Progenitor cell of endocrine pancreas (in vitro differentiated cells): Measurements from ENCODE around the gene IQCF5. TPM values are rescaled to one million over a fixed set of nuclear protein-coding genes. Genes with fewer than 3 reads are reported as not detected.

Source experiments
- DNase-seq: peaks from one replicate; pipeline ENCODE4 v3.0.0; 2021; ENCODE audit warnings: low spot score; ENCODE audit not compliant: unreplicated experiment
- H3K27ac Mint-ChIP-seq: 2 replicates; pipeline ENCODE4 v1.8.0; 2021; ENCODE audit warnings: mild to moderate bottlenecking, moderate library complexity, mixed read lengths
- H3K27me3 Mint-ChIP-seq: 2 replicates; pipeline ENCODE4 v1.8.0; 2021; ENCODE audit warnings: mixed read lengths
- H3K36me3 Mint-ChIP-seq: 2 replicates; pipeline ENCODE4 v1.8.0; 2022; ENCODE audit warnings: mixed read lengths; ENCODE audit not compliant: insufficient read depth
- H3K4me1 Mint-ChIP-seq: 2 replicates; pipeline ENCODE4 v1.8.0; 2021; ENCODE audit warnings: low read depth, mixed read lengths
- H3K4me3 Mint-ChIP-seq: 2 replicates; pipeline ENCODE4 v1.8.0; 2021; ENCODE audit warnings: low read depth, mild to moderate bottlenecking, moderate library complexity, mixed read lengths
- H3K9me3 Mint-ChIP-seq: 2 replicates; pipeline ENCODE4 v1.8.0; 2021; ENCODE audit warnings: low read depth, mixed read lengths
- CTCF ChIP-seq: fragments of 200-600 bp; sonication (generic); IDR thresholded peaks from one replicate; pipeline ENCODE4 v1.5.0; 2021; ENCODE audit warnings: antibody characterized with exemption, mild to moderate bottlenecking; ENCODE audit not compliant: unreplicated experiment
- total RNA-seq: library from RNA; stranded (reverse); gene quantifications from 2 replicates; pipeline ENCODE4 v1.2.1, GENCODE V29; 2021

IQCF5 gene
- total RNA-seq, 1 donor from 2014 or later, result not detected

- Mint-ChIP-seq H3K27ac (no peak overlapping the region), H3K4me1 (no peaks in the 10 kb centered on the region), H3K36me3 (no peaks in the 10 kb centered on the region), H3K9me3 (peaks cover 26% of the 10 kb centered on the region), H3K27me3 (no peaks in the 10 kb centered on the region), H3K4me3 (no peak overlapping the region)
- TF ChIP-seq CTCF, result no peak
- no peak for DNase-seq
These were observed 44.5 kb downstream of the IQCF5 start for GRCh38 chr3:51830836-51831385.

- DNase-seq, result no peak
- Mint-ChIP-seq H3K36me3 (no peaks in the 10 kb centered on the region), H3K9me3 (peaks cover 26% of the 10 kb centered on the region), H3K4me1 (no peaks in the 10 kb centered on the region), H3K27ac (no peak overlapping the region), H3K27me3 (no peaks in the 10 kb centered on the region), H3K4me3 (no peak overlapping the region)
- TF ChIP-seq CTCF, result no peak
These were observed 45.1 kb downstream of the IQCF5 start for GRCh38 chr3:51830345-51830744.

- no peaks in the 10 kb centered on the region for H3K36me3 Mint-ChIP-seq
- H3K4me1 Mint-ChIP-seq, result no peaks in the 10 kb centered on the region
- no peaks in the 10 kb centered on the region for H3K27me3 Mint-ChIP-seq
- no peak for TF ChIP-seq CTCF
- no peak overlapping the region for H3K27ac Mint-ChIP-seq
- no peak for DNase-seq
- no peak overlapping the region for H3K4me3 Mint-ChIP-seq
- H3K9me3 Mint-ChIP-seq, result peaks cover 20% of the 10 kb centered on the region
These were observed 47.1 kb downstream of the IQCF5 start for GRCh38 chr3:51828297-51828696.

Other genes starting within 250 kb of the IQCF5 start
- 29.6 and 30.6 TPM in 2 replicates for gene TEX264, start 204.3 kb downstream of the IQCF5 start, total RNA-seq
- gene GRM2, start 168.5 kb downstream of the IQCF5 start, total RNA-seq, result 0.19 and 0.82 TPM in 2 replicates
- gene IQCF6, start 96.4 kb downstream of the IQCF5 start, total RNA-seq, result not detected in 2 replicates
- gene IQCF2, start 14.0 kb downstream of the IQCF5 start, total RNA-seq, result not detected in 2 replicates
- not detected in 2 replicates for gene IQCF1, start 27.8 kb upstream of the IQCF5 start, total RNA-seq
- gene RRP9, start 66.3 kb upstream of the IQCF5 start, total RNA-seq, result 22.5 and 24.0 TPM in 2 replicates
- gene PARP3, start 66.8 kb upstream of the IQCF5 start, total RNA-seq, result 5.4 and 7.9 TPM in 2 replicates
- gene GPR62, start 79.8 kb upstream of the IQCF5 start, total RNA-seq, result 0.12 TPM in 1 of 2 replicates, not detected in the other
- gene PCBP4, start 91.9 kb upstream of the IQCF5 start, total RNA-seq, result 159 and 160 TPM in 2 replicates
- 13.7 and 14.4 TPM in 2 replicates for gene ABHD14B, start 98.4 kb upstream of the IQCF5 start, total RNA-seq
- 16.4 and 19.4 TPM in 2 replicates for gene ABHD14A, start 99.5 kb upstream of the IQCF5 start, total RNA-seq
- gene ACY1, start 107.9 kb upstream of the IQCF5 start, total RNA-seq, result 38.0 and 43.0 TPM in 2 replicates
- 1,205 and 1,236 TPM in 2 replicates for gene RPL29, start 120.3 kb upstream of the IQCF5 start, total RNA-seq
- 10.1 and 10.3 TPM in 2 replicates for gene DUSP7, start 181.0 kb upstream of the IQCF5 start, total RNA-seq